Upper lobe of left lung (tissue), 6 donors: ENCODE data around the gene PTBP3. TPM values are rescaled to one million over a fixed set of nuclear protein-coding genes. Genes with fewer than 3 reads are reported as not detected.

Experiments
- ATAC-seq, 2 donors: fragments of 200-7000 bp; cut with Tn5 transposase; one replicate each; pipeline ENCODE4 v1.9.1; 2022; ENCODE audit warnings: mild to moderate bottlenecking in 2 of 2, moderate library complexity in 2 of 2; ENCODE audit not compliant: low FRiP score in 2 of 2
- DNase-seq, 2 donors: peaks; one replicate each; pipeline ENCODE4 v3.0.0-alpha.2; 2019 to 2020
- H3K27ac ChIP-seq, 4 donors: fragments of 200-600 bp; sonication (generic); one replicate each; pipeline ENCODE4 v1.5.1; 2016 to 2019
- H3K27me3 ChIP-seq, 4 donors: fragments of 200-600 bp; sonication (generic); one replicate each; pipeline ENCODE4 v1.5.1; 2017 to 2019
- H3K36me3 ChIP-seq, 4 donors: fragments of 200-600 bp; sonication (generic); one replicate each; pipeline ENCODE4 v1.5.1; 2016 to 2019
- H3K4me1 ChIP-seq, 4 donors: fragments of 200-600 bp; sonication (generic); one replicate each; pipeline ENCODE4 v1.5.1; 2018 to 2019
- H3K4me3 ChIP-seq, 4 donors: fragments of 200-600 bp; sonication (generic); one replicate each; pipeline ENCODE4 v1.5.1; 2017 to 2019; ENCODE audit warnings: mild to moderate bottlenecking in 2 of 4, moderate library complexity in 1 of 4
- H3K9me3 ChIP-seq, 4 donors: fragments of 200-600 bp; sonication (generic); one replicate each; pipeline ENCODE4 v1.5.1; 2018 to 2019
- EP300 ChIP-seq, 4 donors: sonication (generic); formaldehyde crosslinking; IDR thresholded peaks; one replicate each; pipeline ENCODE4 v1.5.1; 2017; ENCODE audit warnings: antibody characterized with exemption in 4 of 4, control low read depth in 2 of 4
- POLR2A ChIP-seq, 4 donors: fragments of 450-650 bp; IDR thresholded peaks; one replicate each; pipeline ENCODE4 v1.5.1; 2016 to 2017; ENCODE audit warnings: antibody characterized with exemption in 4 of 4, mild to moderate bottlenecking in 2 of 4
- POLR2AphosphoS5 ChIP-seq, 2 donors: sonication (generic); formaldehyde crosslinking; IDR thresholded peaks; one replicate each; pipeline ENCODE4 v1.5.1; 2017; ENCODE audit warnings: antibody characterized with exemption in 2 of 2
- WGBS, 2 donors: methylation state at CpG; one replicate each; pipeline ENCODE4 v1.1.5; 2017 to 2018; 5-methylcytosine and 5-hydroxymethylcytosine counted together
- total RNA-seq, 6 donors: library from RNA; depleted of rRNA in 4 of 6; stranded (reverse); fragments of >200 nt in 4 of 6; gene quantifications; one replicate each; pipeline versions ENCODE4 v1.1.0 to v1.2.1, GENCODE V29; 2016 to 2021
- TF ChIP-seq, protein P1 (sequence below), 6 experiments: fragments of 450-650 bp in 4 of 6; fragments of 200-600 bp in 2 of 6; sonication (generic) in 2 of 6; IDR thresholded peaks; one replicate each; pipeline ENCODE4 v1.5.1; 2016 to 2019; ENCODE audit warnings: antibody characterized with exemption in 6 of 6
- donor health status: DM: no; HTN: no; CAD: no; lungs with moderate emphysema.
- donor health status: DM: no; HTN: yes; CAD: no; lungs with severe emphysema.

The PTBP3 gene
- total RNA-seq, 6 donors from 2014 or later: 34.6 to 88.5 (median 74.4) TPM

DNA sequence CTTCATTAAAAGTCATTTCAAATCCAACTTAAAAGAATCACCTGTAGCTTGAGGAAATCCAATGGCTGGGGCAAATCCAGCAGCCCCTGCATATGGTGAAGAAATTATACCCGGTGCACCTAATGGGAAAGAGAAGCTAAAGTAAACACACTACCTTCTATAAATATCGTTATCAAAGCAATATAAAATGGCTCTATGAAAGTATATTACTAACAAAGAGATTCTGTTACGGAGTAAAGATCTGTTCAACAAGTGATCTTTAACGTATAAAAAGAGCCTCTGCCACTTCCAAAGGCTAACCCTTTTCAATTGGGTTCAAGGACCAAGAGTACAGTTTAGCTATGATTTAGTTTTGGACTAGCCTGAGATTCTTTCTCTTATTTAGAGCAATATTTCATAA, 98.6 kb downstream of the PTBP3 start:
- DNase-seq: no peak

DNA sequence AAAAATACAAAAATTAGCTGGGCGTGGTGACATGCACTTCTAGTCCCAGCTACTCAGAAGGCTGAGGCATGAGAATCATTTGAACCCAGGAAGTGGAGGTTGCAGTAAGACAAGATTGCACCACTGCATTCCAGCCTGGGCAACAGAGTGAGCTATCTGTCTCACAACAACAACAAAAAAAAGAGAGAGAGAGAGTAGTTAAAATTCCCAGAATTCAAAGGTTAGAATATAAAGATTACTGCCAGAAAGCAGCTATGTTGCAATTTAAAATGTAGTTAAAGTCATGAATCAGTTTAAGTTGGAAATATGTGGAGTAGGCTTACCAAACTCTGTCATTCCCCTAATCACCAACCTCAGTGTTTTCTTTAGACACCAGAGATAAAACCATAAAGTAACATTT, 99.7 kb downstream of the PTBP3 start:
- no peak for ATAC-seq
- Histone ChIP-seq H3K4me1 (peaks cover 0 to 8% (median 3%) of the 10 kb centered on the region in 4 donors), H3K36me3 (peaks cover 0 to 9% (median 5%) of the 10 kb centered on the region in 4 donors), H3K27ac (no peak overlapping the region), H3K9me3 (no peaks in the 10 kb centered on the region), H3K4me3 (no peak overlapping the region), H3K27me3 (no peaks in the 10 kb centered on the region)
- 83 to 95% methylated on average over 1 of the region's 1 CpG for WGBS, 2 donors
- TF ChIP-seq POLR2AphosphoS5 (IDR thresholded peaks at IDR 0.05): no peak
- no peak for TF ChIP-seq POLR2A (IDR thresholded peaks at IDR 0.05)
- no peak for TF ChIP-seq EP300 (IDR thresholded peaks at IDR 0.05)
- TF ChIP-seq, protein P1, sequence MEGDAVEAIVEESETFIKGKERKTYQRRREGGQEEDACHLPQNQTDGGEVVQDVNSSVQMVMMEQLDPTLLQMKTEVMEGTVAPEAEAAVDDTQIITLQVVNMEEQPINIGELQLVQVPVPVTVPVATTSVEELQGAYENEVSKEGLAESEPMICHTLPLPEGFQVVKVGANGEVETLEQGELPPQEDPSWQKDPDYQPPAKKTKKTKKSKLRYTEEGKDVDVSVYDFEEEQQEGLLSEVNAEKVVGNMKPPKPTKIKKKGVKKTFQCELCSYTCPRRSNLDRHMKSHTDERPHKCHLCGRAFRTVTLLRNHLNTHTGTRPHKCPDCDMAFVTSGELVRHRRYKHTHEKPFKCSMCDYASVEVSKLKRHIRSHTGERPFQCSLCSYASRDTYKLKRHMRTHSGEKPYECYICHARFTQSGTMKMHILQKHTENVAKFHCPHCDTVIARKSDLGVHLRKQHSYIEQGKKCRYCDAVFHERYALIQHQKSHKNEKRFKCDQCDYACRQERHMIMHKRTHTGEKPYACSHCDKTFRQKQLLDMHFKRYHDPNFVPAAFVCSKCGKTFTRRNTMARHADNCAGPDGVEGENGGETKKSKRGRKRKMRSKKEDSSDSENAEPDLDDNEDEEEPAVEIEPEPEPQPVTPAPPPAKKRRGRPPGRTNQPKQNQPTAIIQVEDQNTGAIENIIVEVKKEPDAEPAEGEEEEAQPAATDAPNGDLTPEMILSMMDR (IDR thresholded peaks at IDR 0.05): no peak
- DNase-seq: no peak

More for the DNA sequence above, 98.6 kb downstream of the PTBP3 start:
- Histone ChIP-seq H3K4me3 (no peak overlapping the region), H3K27ac (no peak overlapping the region), H3K4me1 (peaks cover 0 to 8% (median 3%) of the 10 kb centered on the region in 4 donors), H3K27me3 (no peaks in the 10 kb centered on the region), H3K36me3 (peaks cover 0 to 8% (median 5%) of the 10 kb centered on the region in 4 donors), H3K9me3 (no peaks in the 10 kb centered on the region)
- 84 to 86% methylated on average over 4 of the region's 4 CpGs for WGBS, 2 donors
- ATAC-seq: no peak
- TF ChIP-seq POLR2A (IDR thresholded peaks at IDR 0.05) (no peak), POLR2AphosphoS5 (IDR thresholded peaks at IDR 0.05) (no peak), EP300 (IDR thresholded peaks at IDR 0.05) (no peak)
- TF ChIP-seq, protein P1 (IDR thresholded peaks at IDR 0.05): no peak

DNA sequence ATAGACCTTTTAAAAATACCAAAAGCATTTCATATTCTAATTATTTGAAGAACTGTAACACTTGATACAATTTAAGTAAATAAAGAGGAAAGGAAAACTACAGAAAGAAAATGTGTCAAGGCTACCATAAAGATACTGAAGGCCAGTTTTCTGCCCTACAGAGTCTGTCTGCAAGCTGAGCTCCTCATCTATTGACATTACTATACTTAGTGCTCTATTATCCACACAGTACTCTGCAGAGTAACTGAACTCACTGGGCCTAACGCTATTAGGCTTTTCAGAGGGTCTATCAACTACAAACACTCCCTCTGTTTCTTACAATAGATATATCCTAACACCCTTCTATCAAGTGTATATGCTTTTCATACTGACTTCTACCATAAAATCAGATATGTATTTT, 101.2 kb downstream of the PTBP3 start:
- no peak for DNase-seq
- Histone ChIP-seq H3K27ac (no peak overlapping the region), H3K9me3 (no peaks in the 10 kb centered on the region), H3K4me1 (peaks cover 0 to 8% (median 3%) of the 10 kb centered on the region in 4 donors), H3K27me3 (no peaks in the 10 kb centered on the region), H3K4me3 (no peak overlapping the region), H3K36me3 (peaks cover 3 to 23% (median 10%) of the 10 kb centered on the region in 4 donors)
- 65 to 86% methylated on average over 1 of the region's 1 CpG for WGBS, 2 donors
- no peak for ATAC-seq
- TF ChIP-seq, protein P1 (IDR thresholded peaks at IDR 0.05): no peak
- no peak for TF ChIP-seq EP300 (IDR thresholded peaks at IDR 0.05)
- TF ChIP-seq POLR2AphosphoS5 (IDR thresholded peaks at IDR 0.05): no peak
- TF ChIP-seq POLR2A (IDR thresholded peaks at IDR 0.05): no peak

DNA sequence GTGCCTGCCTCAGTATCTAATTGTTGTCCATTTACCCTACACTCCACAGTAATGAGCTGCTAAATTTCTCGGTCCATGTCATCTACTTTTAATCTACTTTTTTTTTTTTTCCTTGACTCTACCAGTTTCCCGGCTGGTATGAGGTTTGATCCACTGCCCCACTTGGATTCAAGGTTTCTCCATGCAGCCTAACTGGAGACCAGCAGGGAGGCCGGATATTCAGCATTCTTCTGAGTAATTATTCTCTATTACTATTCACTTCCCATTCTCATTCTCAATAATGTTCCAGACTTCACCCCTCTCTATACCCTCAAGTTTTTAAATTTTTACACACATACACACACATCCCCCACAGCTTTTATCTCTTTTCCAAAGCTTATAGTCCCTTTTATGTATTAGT, 107.3 kb downstream of the PTBP3 start:
- no peak for ATAC-seq
- no peak for DNase-seq
- 87 to 95% methylated on average over 3 of the region's 3 CpGs for WGBS, 2 donors
- Histone ChIP-seq H3K27me3 (no peaks in the 10 kb centered on the region), H3K9me3 (no peaks in the 10 kb centered on the region), H3K36me3 (peaks cover 12 to 69% (median 35%) of the 10 kb centered on the region in 4 donors), H3K4me1 (no peaks in the 10 kb centered on the region), H3K4me3 (no peak overlapping the region), H3K27ac (no peak overlapping the region)
- no peak for TF ChIP-seq POLR2AphosphoS5 (IDR thresholded peaks at IDR 0.05)
- TF ChIP-seq, protein P1 (IDR thresholded peaks at IDR 0.05): no peak
- TF ChIP-seq EP300 (IDR thresholded peaks at IDR 0.05): no peak
